GM12873 (cell line): ENCODE results near the gene AFAP1.

ENCODE experiments used
- CTCF ChIP-seq: IDR thresholded peaks from 2 replicates; pipeline ENCODE4 v1.5.1; 2012; ENCODE audit warnings: low read depth, mild to moderate bottlenecking, moderate library complexity, low read length, control low read depth; ENCODE audit not compliant: insufficient read depth; ENCODE audit errors: missing control alignments

Gene AFAP1

GRCh38 chr4:7974425-7974824, 34.8 kb upstream of the AFAP1 start:
- no peak for TF ChIP-seq CTCF

GRCh38 chr4:7973545-7973981, 33.9 kb upstream of the AFAP1 start:
- no peak for TF ChIP-seq CTCF

- no peak for TF ChIP-seq CTCF
Measured at GRCh38 chr4:7971881-7972500, 32.3 kb upstream of the AFAP1 start.

GRCh38 chr4:7971159-7971631, 31.5 kb upstream of the AFAP1 start:
- TF ChIP-seq CTCF: no peak

GRCh38 chr4:7970361-7970946, 30.8 kb upstream of the AFAP1 start:
- no peak for TF ChIP-seq CTCF

GRCh38 chr4:7968262-7968896, 28.7 kb upstream of the AFAP1 start:
- no peak for TF ChIP-seq CTCF

- no peak for TF ChIP-seq CTCF
Measured at GRCh38 chr4:7967501-7968261, 28.0 kb upstream of the AFAP1 start.
